ENCODE data around the gene CRYBG1.

DNA sequence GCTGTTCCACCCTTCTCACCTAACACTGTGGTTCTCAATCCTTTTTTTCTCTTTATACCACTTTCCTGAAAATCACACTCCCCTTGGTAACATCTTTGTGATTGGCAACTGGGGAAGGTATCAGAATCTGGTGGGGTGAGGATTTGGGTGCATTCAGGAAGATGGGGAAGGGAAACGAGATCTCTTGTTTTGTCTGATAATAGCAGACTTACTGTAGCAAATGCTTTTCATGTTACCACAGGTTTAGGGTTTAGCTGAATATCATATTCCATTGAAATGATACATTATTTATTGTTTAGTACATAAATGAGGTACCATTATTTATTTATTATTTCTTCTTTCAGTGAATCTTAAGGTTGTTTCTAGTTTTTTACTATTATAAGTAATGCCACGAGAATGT lies 168.0 kb downstream of the CRYBG1 start:
- TF ChIP-seq POLR2A (IDR thresholded peaks at IDR 0.05) (no peak), CTCF (IDR thresholded peaks at IDR 0.05) (no peak)

Measured in body of pancreas (tissue), 4 donors.